Keratinocyte (primary cell): ENCODE data around the gene CRIM1.

ENCODE experiments used
- EZH2 ChIP-seq: IDR thresholded peaks from one replicate; pipeline ENCODE4 v1.6.1; 2012; ENCODE audit warnings: inconsistent platforms, mild to moderate bottlenecking, low read length, moderate library complexity
- TF ChIP-seq, protein P1 (sequence below), 3 experiments: IDR thresholded peaks in 1 of 3; conservative IDR thresholded peaks in 1 of 3; optimal IDR thresholded peaks in 1 of 3; 2 replicates in 2 of 3; 3 replicates in 1 of 3; pipeline versions ENCODE3 to v1.5.1; 2011; ENCODE audit warnings: low read length in 3 of 3, mild to moderate bottlenecking in 3 of 3, moderate library complexity in 2 of 3, control low read depth in 1 of 3, inconsistent platforms in 1 of 3; ENCODE audit not compliant: insufficient read depth in 2 of 3; ENCODE audit errors: extremely low read depth in 1 of 3

DNA sequence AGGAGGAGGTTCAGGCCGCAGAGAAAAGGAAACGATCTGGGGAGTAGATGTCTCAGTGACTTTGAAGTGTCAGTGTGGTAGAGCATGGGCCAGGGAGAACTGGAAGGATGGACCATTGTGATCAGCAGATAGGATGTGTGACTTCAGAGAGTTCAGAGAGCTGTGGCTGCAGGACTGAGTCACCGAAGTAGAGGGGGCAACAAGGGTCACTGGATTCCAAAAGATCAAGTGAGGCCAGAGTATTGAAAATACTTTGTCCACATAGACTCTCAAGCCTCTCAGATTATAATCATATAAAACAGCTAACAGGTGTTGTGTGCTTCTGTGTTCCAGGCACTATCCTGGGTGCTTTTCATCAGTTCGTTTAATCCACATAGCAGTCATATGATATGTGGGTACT, 99.4 kb downstream of the CRIM1 start:
- TF ChIP-seq EZH2, result no peak
- TF ChIP-seq, protein P1, sequence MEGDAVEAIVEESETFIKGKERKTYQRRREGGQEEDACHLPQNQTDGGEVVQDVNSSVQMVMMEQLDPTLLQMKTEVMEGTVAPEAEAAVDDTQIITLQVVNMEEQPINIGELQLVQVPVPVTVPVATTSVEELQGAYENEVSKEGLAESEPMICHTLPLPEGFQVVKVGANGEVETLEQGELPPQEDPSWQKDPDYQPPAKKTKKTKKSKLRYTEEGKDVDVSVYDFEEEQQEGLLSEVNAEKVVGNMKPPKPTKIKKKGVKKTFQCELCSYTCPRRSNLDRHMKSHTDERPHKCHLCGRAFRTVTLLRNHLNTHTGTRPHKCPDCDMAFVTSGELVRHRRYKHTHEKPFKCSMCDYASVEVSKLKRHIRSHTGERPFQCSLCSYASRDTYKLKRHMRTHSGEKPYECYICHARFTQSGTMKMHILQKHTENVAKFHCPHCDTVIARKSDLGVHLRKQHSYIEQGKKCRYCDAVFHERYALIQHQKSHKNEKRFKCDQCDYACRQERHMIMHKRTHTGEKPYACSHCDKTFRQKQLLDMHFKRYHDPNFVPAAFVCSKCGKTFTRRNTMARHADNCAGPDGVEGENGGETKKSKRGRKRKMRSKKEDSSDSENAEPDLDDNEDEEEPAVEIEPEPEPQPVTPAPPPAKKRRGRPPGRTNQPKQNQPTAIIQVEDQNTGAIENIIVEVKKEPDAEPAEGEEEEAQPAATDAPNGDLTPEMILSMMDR (optimal IDR thresholded peaks at IDR 0.05 in 1 of 3, IDR thresholded peaks at IDR 0.05 in 1 of 3, conservative IDR thresholded peaks at IDR 0.05 in 1 of 3; ENCODE audit: extremely low read depth in 1 of 3, insufficient read depth in 2 of 3, low read length in 3 of 3), result no peak
